Right lobe of liver (tissue), 4 donors: Measurements from ENCODE around the gene CRIP3.

Source experiments
- POLR2A ChIP-seq: fragments of 450-650 bp; IDR thresholded peaks from one replicate; pipeline ENCODE4 v1.6.1; 2017; ENCODE audit warnings: antibody characterized with exemption, mild to moderate bottlenecking
- TF ChIP-seq, protein P1 (sequence below), 4 donors: fragments of 200-600 bp in 3 of 4; fragments of 450-650 bp in 1 of 4; IDR thresholded peaks; one replicate each; pipeline versions ENCODE4 v1.5.1 to v1.8.0; 2016 to 2022; ENCODE audit warnings: antibody characterized with exemption in 4 of 4, mild to moderate bottlenecking in 2 of 4
- donor health status: DM: no; HTN: no; CAD: no.
- donor health status: DM: no; HTN: no; CAD: no.
- donor health status: DM: no; HTN: yes; CAD: no.

DNA sequence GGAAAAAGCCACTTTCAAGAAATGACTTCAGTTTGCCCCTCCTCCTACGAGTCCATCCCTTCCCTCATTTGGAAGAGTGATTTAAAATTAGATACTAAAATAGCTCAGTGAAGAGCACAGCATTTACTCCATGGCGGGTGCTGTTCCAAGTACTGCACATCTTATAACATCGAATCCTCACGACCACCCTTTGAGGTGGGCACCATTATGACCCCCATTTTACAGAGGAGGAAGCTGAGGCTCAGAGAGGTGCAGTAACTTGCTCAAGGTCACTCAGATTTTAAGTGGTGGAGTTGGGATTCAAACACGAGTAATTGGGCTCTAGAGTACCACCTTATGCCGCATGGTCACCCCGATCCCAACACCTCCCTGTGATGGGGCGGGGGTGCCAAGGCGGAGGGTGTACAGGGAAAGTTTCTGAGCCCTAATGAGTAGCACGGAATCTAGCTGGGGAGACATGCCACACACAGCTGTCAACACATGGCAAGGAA lies 39.8 kb downstream of the CRIP3 start:
- TF ChIP-seq, protein P1, sequence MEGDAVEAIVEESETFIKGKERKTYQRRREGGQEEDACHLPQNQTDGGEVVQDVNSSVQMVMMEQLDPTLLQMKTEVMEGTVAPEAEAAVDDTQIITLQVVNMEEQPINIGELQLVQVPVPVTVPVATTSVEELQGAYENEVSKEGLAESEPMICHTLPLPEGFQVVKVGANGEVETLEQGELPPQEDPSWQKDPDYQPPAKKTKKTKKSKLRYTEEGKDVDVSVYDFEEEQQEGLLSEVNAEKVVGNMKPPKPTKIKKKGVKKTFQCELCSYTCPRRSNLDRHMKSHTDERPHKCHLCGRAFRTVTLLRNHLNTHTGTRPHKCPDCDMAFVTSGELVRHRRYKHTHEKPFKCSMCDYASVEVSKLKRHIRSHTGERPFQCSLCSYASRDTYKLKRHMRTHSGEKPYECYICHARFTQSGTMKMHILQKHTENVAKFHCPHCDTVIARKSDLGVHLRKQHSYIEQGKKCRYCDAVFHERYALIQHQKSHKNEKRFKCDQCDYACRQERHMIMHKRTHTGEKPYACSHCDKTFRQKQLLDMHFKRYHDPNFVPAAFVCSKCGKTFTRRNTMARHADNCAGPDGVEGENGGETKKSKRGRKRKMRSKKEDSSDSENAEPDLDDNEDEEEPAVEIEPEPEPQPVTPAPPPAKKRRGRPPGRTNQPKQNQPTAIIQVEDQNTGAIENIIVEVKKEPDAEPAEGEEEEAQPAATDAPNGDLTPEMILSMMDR (IDR thresholded peaks at IDR 0.05), result no peak
- TF ChIP-seq POLR2A, result no peak
